Mesodermal cell (in vitro differentiated cells): ENCODE data around the gene SEC61B.

ENCODE experiments used
- H3K27ac ChIP-seq: 2 replicates; pipeline ENCODE4 v1.7.0; 2013; ENCODE audit warnings: mild to moderate bottlenecking, low read depth, low read length, moderate library complexity; ENCODE audit not compliant: severe bottlenecking
- H3K36me3 ChIP-seq: 2 replicates; pipeline ENCODE4 v1.7.1; 2013; ENCODE audit warnings: mild to moderate bottlenecking, low read length, moderate library complexity; ENCODE audit not compliant: control insufficient read depth, insufficient read depth
- H3K4me1 ChIP-seq: one replicate; pipeline ENCODE4 v1.7.1; 2013; ENCODE audit warnings: mild to moderate bottlenecking, low read length; ENCODE audit not compliant: insufficient read depth, control insufficient read depth, poor library complexity, severe bottlenecking
- H3K4me3 ChIP-seq: 2 replicates; pipeline ENCODE4 v1.7.0; 2013; ENCODE audit warnings: low read length, control low read depth, mild to moderate bottlenecking; ENCODE audit not compliant: insufficient read depth, poor library complexity, severe bottlenecking; ENCODE audit errors: extremely low read depth
- H3K9me3 ChIP-seq: 2 replicates; pipeline ENCODE4 v1.7.1; 2013; ENCODE audit warnings: mild to moderate bottlenecking, low read length, moderate library complexity; ENCODE audit not compliant: control insufficient read depth
- WGBS, 2 experiments: methylation state at CpG; one replicate each; pipeline ENCODE4 v1.1.5; 2013; ENCODE audit warnings: missing lambda C conversion rate in 2 of 2; ENCODE audit not compliant: insufficient coverage in 2 of 2; 5-methylcytosine and 5-hydroxymethylcytosine counted together

Gene SEC61B

DNA sequence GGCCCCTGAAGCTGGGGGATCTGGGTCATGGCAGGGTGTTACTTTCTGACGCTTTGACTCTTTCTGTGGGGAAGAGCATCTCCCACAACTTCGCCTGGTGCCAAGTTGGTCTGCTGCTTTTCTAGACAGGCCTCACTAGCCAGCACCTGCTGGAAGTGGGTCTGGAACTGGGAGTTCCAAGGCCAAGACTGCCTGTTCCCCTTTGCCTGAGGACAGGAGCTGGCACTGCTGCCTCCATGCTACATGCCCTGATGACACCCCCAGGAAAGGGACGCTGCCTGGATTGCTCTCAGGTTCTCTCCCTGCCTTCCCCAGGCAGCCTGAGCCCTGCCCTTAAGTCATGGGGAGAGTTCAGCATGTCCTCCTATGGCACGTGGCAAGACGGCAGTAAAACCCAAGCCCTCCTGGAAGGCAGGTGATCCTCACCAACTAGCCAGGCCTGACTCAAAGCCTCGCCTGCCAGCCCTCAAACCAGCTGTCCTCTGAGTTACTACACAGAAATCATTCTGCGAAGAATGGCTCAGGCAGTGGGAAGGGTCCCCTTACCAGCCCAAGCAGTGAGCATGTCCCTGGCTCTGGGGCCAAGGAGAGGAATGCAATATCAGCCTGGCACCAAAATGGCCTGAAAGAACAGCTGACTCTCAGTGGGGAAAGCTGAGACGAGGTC lies 35.8 kb downstream of the SEC61B start:
- Histone ChIP-seq H3K9me3 (no peaks in the 10 kb centered on the region), H3K27ac (no peak overlapping the region), H3K4me1 (no peaks in the 10 kb centered on the region), H3K4me3 (no peak overlapping the region), H3K36me3 (no peaks in the 10 kb centered on the region)
- 84 to 92% methylated on average over 4 to 7 of the region's 8 CpGs for WGBS, 2 experiments

DNA sequence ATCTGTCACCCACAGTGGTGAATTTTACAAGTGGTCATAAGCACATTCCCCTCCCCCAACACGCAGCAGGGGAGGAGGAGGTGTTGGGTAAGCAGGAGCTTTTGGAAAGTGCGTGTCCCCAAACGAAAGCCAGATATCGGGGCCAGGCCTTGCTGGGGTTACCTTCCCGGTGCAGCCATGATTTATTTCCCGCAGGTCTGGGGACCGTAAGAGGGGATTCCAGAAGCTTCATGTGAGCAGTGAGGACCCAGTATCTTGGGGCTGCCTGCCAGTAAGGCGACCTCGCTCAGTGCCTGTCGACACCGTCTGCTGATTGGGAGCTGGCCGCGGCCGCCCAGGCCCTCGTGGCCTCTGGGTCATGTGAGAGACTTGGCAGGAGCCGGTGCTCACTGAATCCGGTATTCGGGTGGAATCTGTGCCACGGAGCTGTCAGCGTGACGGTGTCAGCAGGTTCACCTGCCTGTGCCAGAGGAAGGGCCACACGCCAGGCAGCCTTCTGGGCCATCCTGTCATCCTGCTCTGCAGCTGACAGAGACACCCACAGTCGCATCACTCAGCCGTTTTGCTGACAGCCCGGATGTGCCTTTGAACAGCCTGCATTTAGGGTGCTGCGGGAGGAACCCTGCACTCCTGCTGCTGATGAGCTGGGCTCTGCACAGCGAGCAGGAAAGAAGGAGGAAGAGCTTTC lies 37.3 kb downstream of the SEC61B start:
- Histone ChIP-seq H3K4me1 (no peaks in the 10 kb centered on the region), H3K9me3 (no peaks in the 10 kb centered on the region), H3K27ac (no peak overlapping the region), H3K4me3 (no peak overlapping the region), H3K36me3 (no peaks in the 10 kb centered on the region)
- WGBS, 2 experiments: 76 to 85% methylated on average over 25 to 26 of the region's 27 CpGs

DNA sequence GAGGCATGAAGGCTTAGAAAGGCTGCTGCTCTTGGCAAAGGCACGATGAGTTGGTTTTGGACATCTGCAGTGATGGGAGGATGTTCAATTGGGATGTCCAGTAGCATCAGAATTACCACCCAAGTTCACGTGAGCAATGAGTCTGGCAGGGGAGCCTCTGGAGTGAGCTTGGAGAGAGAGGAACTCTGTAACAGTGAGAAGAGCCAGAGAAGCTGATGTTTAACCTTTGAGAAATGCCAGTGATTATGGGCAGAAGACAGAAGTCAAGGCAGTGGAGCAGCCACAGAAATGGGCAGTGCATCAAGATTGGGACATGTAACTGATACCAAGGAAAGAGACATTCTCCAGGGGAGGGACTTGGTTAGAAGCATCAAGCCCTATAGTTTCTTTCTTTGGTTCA lies 39.8 kb downstream of the SEC61B start:
- Histone ChIP-seq H3K4me1 (no peaks in the 10 kb centered on the region), H3K36me3 (no peaks in the 10 kb centered on the region), H3K9me3 (no peaks in the 10 kb centered on the region), H3K4me3 (no peak overlapping the region), H3K27ac (no peak overlapping the region)
- WGBS, 2 experiments: 94 to 100% methylated on average over 2 of the region's 2 CpGs

DNA sequence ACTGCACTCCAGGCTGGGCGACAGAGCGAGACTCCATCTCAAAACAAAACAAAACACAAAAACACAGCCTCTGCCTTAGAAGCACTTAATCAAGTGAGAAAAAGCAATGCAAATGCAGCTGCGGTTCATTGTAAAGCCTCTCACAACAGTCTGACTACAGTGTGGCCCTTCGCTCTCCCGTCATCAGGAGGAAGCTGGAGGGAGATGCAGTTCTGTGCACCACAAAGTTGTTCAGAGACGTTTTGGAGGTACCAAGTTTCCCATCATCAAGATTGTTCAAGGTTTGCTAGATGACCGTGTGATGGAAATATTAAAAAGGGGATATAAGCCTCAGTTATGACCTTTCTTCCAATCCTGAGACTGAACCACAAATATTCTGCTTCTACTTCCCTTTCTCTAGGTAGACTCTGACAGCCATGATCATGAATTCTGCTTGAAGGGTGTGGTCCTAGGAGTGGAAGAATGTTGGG lies 40.9 kb downstream of the SEC61B start:
- H3K9me3 ChIP-seq: no peaks in the 10 kb centered on the region
- 92 to 94% methylated on average over 4 to 5 of the region's 7 CpGs for WGBS, 2 experiments
- H3K36me3 ChIP-seq: no peaks in the 10 kb centered on the region
- no peaks in the 10 kb centered on the region for H3K4me1 ChIP-seq
- H3K27ac ChIP-seq: no peak overlapping the region
- no peak overlapping the region for H3K4me3 ChIP-seq

DNA sequence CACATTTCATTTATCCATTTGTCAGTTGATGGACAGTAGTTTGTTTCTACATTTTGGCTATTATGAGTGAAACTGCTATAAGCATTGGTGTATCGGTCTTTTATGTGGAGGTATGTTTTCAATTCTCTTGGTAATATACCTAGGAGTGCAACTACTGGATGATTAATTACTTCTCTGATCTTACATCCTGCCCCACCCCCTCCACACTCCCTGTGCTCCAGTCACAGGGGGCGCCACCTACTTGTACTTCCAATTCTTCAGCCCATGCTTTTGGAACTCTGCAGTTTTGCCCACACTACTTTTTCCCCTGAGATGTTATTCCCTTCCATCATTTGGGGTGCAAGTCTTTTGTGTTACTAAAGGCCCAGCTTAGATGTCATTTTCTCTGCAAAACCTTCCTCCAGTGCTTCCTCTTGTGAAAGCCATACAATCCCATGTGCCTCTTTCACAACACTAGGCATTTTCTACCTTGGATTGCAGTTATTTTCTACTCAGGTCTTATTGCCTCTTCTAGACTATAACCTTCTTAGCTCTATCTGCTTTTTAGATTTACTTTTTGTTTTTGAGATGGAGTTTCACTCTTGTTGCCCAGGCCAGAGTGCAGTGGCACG lies 42.1 kb downstream of the SEC61B start:
- no peaks in the 10 kb centered on the region for H3K36me3 ChIP-seq
- H3K4me1 ChIP-seq: no peaks in the 10 kb centered on the region
- 53 to 89% methylated on average over 2 of the region's 3 CpGs for WGBS, 2 experiments
- no peak overlapping the region for H3K4me3 ChIP-seq
- no peaks in the 10 kb centered on the region for H3K9me3 ChIP-seq
- H3K27ac ChIP-seq: no peak overlapping the region

DNA sequence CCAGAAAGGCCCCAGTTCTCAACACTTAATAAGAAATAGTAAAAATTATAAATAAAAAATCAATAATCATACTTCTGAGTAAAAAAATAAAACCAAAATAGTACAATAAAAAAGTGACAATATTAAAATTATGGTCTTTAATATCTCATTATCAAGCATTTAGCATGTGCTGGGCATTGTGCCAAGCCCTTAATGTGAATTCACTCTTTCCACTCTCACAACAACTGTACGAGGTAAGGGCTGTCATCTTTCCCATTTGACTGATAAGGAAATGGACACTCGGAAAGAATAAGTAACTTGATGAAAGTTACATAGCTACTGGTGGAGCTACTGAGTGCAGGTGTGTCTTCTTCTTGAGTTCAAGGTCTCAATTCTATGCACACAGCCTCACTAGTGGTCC lies 43.6 kb downstream of the SEC61B start:
- Histone ChIP-seq H3K36me3 (no peaks in the 10 kb centered on the region), H3K27ac (no peak overlapping the region), H3K4me1 (no peaks in the 10 kb centered on the region), H3K9me3 (no peaks in the 10 kb centered on the region), H3K4me3 (no peak overlapping the region)
- 89 to 100% methylated on average over 1 of the region's 2 CpGs for WGBS, 2 experiments

DNA sequence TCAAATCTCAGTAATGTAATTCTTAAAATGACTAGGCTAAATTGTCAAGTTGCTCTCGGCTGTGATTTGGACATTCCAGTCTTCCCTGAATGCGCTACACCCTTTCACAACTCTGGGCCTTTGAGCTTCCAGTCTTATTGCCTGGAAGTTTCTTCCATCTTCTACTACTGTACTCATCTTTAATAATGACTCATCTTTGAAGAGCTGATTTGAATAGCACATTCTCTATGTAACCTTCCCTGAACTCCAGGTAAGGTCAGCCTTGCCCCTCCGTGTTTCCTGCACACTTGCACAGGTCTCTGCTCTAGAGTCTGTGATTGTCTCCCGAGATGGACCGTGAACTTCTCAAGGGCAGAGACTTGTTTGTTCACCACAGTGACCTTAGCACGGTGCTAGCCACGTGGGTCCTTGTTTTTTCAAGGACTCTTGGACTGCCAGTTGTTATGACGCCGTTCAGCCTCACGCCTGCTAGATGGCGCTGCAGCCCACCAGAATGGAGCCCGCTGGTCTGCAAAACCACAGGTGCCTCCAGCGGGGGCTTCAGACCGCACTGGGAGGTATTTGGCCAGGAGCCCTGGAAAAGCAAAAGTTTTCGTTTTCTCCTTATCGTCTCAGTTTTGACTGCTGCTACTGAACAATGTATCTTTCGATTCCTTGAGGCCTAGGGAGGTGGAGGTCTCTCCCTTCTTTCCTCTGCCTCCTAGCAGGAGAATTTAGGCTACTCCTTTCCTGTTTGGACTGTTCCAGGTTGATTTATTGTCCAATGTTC lies 44.4 kb downstream of the SEC61B start:
- Histone ChIP-seq H3K4me3 (no peak overlapping the region), H3K36me3 (no peaks in the 10 kb centered on the region), H3K4me1 (no peaks in the 10 kb centered on the region), H3K27ac (no peak overlapping the region), H3K9me3 (no peaks in the 10 kb centered on the region)
- 22% methylated on average over 15 to 17 of the region's 17 CpGs for WGBS, 2 experiments

DNA sequence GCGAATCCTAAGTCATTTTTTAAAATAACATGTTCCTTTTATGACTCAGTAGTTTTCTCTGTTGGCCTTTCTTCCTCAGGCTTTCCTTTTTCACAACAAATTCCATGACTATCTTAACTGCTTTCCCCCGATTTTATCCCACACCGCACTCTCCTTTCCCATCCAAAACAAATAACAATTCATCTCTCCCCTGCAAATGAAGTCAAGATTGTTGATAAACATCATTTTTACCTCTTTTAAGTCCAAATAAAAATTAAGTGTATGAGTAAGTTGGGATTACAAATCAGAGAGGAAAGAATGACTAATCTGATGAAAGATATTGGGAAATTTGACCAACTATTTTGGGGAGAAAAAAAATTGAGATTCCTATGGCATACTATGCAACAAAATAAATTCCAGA lies 47.3 kb downstream of the SEC61B start:
- Histone ChIP-seq H3K27ac (no peak overlapping the region), H3K4me1 (no peaks in the 10 kb centered on the region), H3K36me3 (no peaks in the 10 kb centered on the region), H3K9me3 (no peaks in the 10 kb centered on the region), H3K4me3 (no peak overlapping the region)
- 63 to 83% methylated on average over 1 to 2 of the region's 3 CpGs for WGBS, 2 experiments

DNA sequence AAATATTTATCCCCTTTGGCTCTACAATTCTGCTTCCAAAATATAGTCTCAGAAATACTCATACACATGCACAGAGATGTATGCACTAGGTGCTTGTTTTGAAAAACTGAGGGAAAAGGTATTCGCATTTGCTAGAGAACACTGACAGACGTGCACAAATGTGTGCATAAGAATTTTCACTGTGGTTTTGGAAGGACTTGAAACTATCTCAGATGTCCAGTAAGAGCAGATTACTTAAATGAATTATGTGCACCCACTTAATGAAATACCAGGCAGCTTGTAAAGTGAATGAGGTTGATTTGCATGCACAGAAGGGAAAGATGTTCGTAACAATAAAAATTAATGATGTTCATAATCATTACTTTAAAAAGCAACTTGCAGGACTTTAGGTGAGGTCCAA lies 48.4 kb downstream of the SEC61B start:
- Histone ChIP-seq H3K27ac (no peak overlapping the region), H3K4me3 (no peak overlapping the region), H3K36me3 (no peaks in the 10 kb centered on the region), H3K4me1 (no peaks in the 10 kb centered on the region), H3K9me3 (no peaks in the 10 kb centered on the region)
- 50% methylated on average over 2 of the region's 3 CpGs for WGBS, 2 experiments

DNA sequence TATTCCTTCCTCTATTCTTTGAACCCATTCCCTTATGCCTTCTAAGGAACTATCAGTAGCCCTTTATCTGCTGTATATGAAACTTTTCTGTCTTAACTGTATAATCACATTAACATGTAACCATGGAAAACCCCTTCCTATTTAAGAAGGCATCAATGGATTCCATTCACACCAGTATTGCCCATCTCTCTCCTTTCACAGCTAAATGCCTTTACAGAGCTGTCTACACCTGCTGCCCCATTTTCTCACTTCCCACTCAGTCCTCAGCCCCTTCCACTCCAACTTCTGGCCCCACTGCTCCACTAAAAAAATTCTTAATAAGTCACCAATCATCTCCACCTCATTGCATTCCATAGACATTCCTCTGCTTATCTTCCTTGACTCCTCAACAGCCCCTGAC lies 50.8 kb downstream of the SEC61B start:
- H3K4me3 ChIP-seq: no peak overlapping the region
- no peaks in the 10 kb centered on the region for H3K4me1 ChIP-seq
- H3K27ac ChIP-seq: no peak overlapping the region
- no peaks in the 10 kb centered on the region for H3K36me3 ChIP-seq
- H3K9me3 ChIP-seq: no peaks in the 10 kb centered on the region
